GM19238 (cell line): Measurements from ENCODE around the gene SMG7.
"Not testable (repeated sequence)": the region's sequence is repeated elsewhere in the genome, so short reads cannot be mapped to it uniquely, and the experiment has no call there.

ENCODE experiments used
- DNase-seq: peaks from one replicate; pipeline ENCODE4 v3.0.0; 2011; ENCODE audit warnings: low spot score; ENCODE audit not compliant: insufficient read length

Gene SMG7

GRCh38 chr1:183472488-183473216 lies at the start of gene SMG7:
TSS of gene SMG7 (plus strand) at chr1:183472499. CDS start at chr1:183472621, 122 bp downstream.
- no peak for DNase-seq

- no peak for DNase-seq
Observed at GRCh38 chr1:183423541-183423940, 48.8 kb upstream of the SMG7 start.

- no peak for DNase-seq
Observed at GRCh38 chr1:183424691-183425090, 47.6 kb upstream of the SMG7 start.

GRCh38 chr1:183427591-183427990 lies 44.7 kb upstream of the SMG7 start:
- not testable (repeated sequence) for DNase-seq

GRCh38 chr1:183431840-183432547 lies 40.3 kb upstream of the SMG7 start:
- no peak for DNase-seq

GRCh38 chr1:183432548-183432875 lies 39.8 kb upstream of the SMG7 start:
- DNase-seq, result no peak

- no peak for DNase-seq
Observed at GRCh38 chr1:183433703-183434102, 38.6 kb upstream of the SMG7 start.

GRCh38 chr1:183435497-183435896 lies 36.8 kb upstream of the SMG7 start:
- no peak for DNase-seq

- no peak for DNase-seq
Observed at GRCh38 chr1:183438060-183438459, 34.2 kb upstream of the SMG7 start.

- DNase-seq, result no peak
Observed at GRCh38 chr1:183443011-183443410, 29.3 kb upstream of the SMG7 start.

GRCh38 chr1:183443466-183443865 lies 28.8 kb upstream of the SMG7 start:
- no peak for DNase-seq

GRCh38 chr1:183444243-183444642 lies 28.1 kb upstream of the SMG7 start:
- DNase-seq, result no peak

- DNase-seq, result no peak
Observed at GRCh38 chr1:183449223-183449770, 23.0 kb upstream of the SMG7 start.

- no peak for DNase-seq
Observed at GRCh38 chr1:183450093-183450492, 22.2 kb upstream of the SMG7 start.

GRCh38 chr1:183454377-183454776 lies 17.9 kb upstream of the SMG7 start:
- no peak for DNase-seq

- no peak for DNase-seq
Observed at GRCh38 chr1:183456826-183457225, 15.5 kb upstream of the SMG7 start.

GRCh38 chr1:183457449-183457848 lies 14.8 kb upstream of the SMG7 start:
- DNase-seq, result no peak

- DNase-seq, result no peak
Observed at GRCh38 chr1:183460596-183460995, 11.7 kb upstream of the SMG7 start.

- no peak for DNase-seq
Observed at GRCh38 chr1:183461350-183461749, 10.9 kb upstream of the SMG7 start.

GRCh38 chr1:183463566-183463965 lies 8.7 kb upstream of the SMG7 start:
- DNase-seq, result no peak

GRCh38 chr1:183466781-183467180 lies 5.5 kb upstream of the SMG7 start:
- no peak for DNase-seq

GRCh38 chr1:183467687-183468086 lies 4.6 kb upstream of the SMG7 start:
- no peak for DNase-seq
